IPS-NIHi7 (cell line): Measurements from ENCODE around the gene LGALS7B.
A peak's percentile ranks its signal among the peaks of the same experiment; 100 is the strongest.
"Not testable (repeated sequence)": the region's sequence is repeated elsewhere in the genome, so short reads cannot be mapped to it uniquely, and the experiment has no call there.

Experiments
- DNase-seq: peaks from one replicate; pipeline ENCODE4 v3.0.0; 2012; ENCODE audit warnings: mixed read lengths; ENCODE audit errors: extremely low spot score

Gene LGALS7B

DNA sequence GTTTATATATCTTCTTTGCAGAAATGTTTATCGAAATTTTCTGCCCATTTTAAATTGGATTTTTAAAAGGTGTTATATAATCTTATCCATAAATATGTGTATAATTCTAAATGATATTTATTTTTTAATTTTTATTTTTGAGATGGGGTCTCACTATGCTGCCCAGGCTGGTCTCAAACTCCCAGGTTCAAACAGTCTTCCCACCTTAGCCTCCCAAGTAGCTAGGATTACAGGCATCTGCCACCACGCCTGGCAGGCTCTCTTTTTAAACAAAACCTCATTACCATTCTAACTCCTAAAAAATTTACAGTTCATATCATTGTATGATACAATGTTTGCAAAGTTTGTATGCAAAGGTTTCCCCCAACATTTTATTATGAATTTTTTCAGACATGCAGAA lies 7.2 kb downstream of the LGALS7B start:
- DNase-seq, result no peak

DNA sequence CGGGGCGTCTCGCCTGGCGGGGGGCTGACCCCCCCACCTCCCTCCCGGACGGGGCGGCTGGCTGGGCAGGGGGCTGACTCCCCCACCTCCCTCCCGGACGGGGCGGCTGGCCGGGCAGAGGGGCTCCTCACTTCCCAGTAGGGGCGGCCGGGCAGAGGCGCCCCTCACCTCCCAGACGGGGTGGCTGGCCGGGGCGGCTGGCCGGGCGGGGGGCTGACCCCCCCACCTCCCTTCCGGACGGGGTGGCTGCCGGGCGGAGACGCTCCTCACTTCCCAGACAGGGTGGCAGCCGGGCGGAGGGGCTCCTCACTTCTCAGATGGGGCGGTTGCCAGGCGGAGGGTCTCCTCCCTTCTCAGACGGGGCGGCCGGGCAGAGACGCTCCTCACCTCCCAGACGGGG lies 8.8 kb downstream of the LGALS7B start:
- DNase-seq, result not testable (repeated sequence)

GRCh38 chr19:38799104-38799503 lies 10.1 kb downstream of the LGALS7B start:
- no peak for DNase-seq

GRCh38 chr19:38800577-38801347 lies 11.8 kb downstream of the LGALS7B start:
- no peak for DNase-seq

- no peak for DNase-seq
These were observed 12.5 kb downstream of the LGALS7B start for GRCh38 chr19:38801359-38802095.

DNA sequence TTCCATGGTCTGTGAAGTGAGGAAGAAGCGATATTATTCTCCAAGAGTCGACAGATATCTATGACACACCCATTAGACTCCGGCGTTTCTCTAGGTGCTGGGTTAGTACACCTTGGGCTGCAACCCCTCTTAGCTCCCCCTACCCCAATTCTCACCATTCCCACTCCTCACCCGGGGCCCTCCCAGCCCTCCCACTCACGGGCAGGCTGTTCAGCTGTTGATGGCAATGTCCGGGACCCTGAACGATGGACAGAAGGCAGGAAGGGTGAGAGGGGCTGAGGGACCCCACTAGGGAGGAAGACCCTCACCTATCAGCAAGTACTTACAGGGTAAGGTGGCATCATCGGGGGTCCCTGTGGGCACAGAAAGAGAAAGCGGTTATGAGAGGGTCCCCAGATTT lies 14.5 kb downstream of the LGALS7B start:
- no peak for DNase-seq

GRCh38 chr19:38805180-38805579 lies 16.2 kb downstream of the LGALS7B start:
- no peak for DNase-seq

DNA sequence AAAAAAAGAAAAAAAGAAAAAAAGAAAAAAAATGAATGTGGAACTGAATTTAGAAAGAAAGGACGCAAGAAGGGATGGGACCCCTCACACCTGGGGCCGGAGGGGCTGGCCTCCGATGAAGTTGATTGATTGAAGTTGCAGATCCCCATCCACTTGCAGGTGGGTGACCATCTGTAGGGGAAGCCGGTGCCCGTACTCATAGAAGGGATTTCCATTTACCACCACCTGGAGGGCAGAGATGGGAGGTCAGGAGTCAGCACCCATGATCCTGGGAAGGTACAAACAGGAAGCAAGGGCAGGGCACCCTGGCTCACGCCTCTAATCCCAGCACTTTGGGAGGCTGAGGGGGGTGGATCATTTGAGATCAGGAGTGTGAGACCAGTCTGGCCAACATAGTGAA lies 17.4 kb downstream of the LGALS7B start:
- DNase-seq, result no peak

DNA sequence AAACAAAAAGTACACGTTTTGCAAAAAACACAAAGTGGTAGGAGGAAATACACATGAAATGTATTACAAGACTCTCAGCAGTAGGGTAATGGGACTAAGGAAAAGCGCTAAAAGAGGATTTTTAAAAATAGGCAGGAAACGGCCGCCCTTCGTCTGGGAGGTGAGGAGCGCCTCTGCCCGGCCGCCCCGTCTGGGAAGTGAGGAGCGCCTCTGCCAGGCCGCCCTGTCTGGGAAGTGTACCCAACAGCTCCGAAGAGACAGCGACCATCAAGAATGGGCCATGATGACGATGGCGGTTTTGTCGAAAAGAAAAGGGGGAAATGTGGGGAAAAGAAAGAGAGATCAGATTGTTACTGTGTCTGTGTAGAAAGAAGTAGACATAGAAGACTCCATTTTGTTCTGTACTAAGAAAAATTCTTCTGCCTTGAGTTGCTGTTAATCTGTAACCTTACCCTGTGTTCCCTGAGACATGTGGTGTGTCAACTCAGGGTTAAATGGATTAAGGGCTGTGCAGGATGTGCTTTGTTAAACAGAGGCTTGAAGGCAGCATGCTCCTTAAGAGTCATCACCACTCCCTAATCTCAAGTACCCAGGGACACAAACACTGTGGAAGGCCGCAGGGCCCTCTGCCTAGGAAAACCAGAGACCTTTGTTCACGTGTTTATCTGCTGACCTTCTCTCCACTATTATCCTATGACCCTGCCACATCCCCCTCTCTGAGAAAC lies 18.5 kb downstream of the LGALS7B start:
- DNase-seq, result not testable (repeated sequence)

GRCh38 chr19:38808741-38809140 lies 19.7 kb downstream of the LGALS7B start:
- no peak for DNase-seq

GRCh38 chr19:38809592-38810252 lies 20.7 kb downstream of the LGALS7B start:
- no peak for DNase-seq

GRCh38 chr19:38812009-38812840 lies 23.2 kb downstream of the LGALS7B start:
- DNase-seq, result no peak

GRCh38 chr19:38812841-38813320 lies 23.9 kb downstream of the LGALS7B start, which contains the start of gene LGALS4:
TSS of gene LGALS4 (minus strand) at chr19:38812945. CDS start at chr19:38812886, 59 bp downstream.
- peak; percentile 13 for DNase-seq

DNA sequence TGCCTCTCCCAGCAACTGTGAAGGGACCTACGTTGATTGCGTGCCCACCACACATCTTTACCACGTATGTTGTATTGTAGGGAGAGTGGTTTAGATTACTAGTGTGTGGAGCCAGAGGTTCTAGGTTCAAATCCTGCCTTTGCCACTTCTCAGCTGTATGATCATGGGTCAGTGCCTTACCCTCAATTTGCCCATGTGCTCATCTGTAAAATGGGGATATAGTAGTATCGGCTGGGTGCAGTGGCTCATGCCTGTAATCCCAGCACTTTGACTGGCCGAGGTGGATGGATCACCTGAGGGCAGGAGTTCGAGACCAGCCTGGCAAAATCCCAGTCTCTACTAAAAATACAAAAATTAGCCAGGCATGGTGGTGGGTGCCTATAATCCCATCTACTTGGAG lies 24.3 kb downstream of the LGALS7B start:
- DNase-seq, result no peak

DNA sequence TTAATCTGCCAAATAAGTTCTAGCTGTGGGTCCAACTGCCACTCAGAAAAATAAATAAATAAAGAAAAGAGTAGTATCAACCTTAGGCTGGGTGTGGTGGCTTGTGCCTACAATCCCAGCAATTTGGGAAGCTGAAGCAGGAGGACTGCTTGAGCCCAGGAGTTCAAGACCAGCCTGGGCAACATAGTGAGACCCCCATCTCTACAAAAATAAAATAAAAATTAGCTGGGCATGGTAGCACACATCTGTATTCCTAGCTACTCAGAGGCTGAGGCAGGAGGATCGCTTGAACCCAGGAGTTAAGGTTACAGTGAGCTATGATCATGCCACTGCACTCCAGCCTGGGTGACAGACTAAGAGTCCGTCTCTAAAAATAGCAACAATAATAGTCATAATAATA lies 24.9 kb downstream of the LGALS7B start:
- DNase-seq, result not testable (repeated sequence)

DNA sequence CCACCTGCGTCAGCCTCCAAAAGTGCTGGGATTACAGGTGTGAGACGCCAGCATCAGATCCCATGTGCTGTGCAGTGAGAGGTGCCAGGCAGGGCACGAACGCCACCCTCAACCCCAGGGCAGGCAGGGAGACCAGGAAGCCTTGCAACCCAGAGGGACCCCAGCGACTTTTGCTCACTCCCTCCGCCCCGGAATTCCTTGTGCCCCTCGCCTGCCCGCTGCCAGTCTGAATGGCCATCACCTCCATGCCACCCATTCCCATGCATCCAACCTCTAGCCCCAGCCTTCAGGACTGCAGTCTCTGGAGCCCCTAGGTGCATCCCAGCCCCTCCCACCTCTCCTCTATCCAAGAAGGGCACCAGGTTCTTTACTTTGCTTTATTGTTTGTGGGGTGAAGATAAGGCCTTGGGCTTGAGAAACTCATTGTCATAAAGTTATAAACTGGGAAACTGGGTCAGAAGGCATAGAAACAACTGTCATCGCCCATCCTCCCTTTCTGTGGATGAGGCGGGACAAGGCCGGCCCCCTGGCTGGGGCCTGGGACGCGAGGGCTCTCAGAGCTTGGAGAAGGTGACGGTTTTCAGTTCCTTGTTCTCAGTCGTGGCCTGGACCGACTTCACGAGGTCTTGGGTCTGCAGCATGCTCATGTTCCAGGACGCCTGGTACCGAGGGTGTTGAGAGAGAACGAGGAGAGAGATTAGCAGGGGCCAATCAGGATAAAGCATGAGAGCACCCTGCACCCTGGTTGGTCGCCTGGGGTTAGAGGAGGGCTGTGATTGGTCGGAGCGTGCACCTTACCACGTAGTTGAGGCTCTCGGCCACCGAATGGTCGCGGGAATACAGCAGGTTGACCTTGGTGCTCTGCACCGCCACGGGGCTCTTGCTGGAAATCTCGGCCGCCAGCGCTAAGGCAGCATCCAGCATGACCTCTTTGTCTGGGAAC lies 26.3 kb downstream of the LGALS7B start:
- peak; percentile 54 for DNase-seq

- no peak for DNase-seq
These were observed 27.2 kb downstream of the LGALS7B start for GRCh38 chr19:38816131-38816750.

GRCh38 chr19:38817081-38817480 lies 28.1 kb downstream of the LGALS7B start:
- DNase-seq, result no peak

DNA sequence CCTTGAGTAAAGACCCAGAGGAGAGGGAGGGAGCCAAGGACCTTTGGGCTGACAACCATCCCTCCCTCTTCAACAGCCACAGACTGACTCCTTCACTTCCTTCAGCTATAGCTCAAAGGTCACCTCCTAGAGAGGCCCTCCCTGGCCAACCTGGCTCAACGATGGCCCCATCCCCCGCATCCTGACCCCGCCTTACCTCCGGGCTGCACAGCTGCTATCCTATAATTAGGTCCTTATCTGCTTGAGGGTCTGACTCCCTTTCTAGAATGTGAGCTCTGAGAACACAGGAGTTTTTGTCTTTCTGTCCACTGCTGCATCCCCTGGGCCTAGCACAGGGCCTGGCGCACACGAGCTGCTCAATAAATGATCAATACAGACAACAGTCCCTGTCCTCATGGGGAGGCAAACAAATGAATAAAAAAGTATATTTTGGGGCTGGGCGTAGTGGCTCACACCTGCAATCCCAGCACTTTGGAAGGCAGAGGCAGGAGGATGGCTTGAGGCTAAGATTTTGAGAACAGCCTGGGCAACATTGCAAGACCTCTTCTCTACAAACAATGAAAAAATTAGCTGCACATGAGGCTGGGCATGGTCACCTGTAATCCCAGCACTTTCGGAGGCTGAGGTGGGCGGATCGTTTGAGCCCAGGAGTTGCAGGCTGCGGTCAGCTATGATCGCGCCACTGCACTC lies 30.4 kb downstream of the LGALS7B start:
- DNase-seq, result peak; percentile 40
